GM12875 (cell line): ENCODE measurements around the gene DNAJC9.
A peak's percentile ranks its signal among the peaks of the same experiment; 100 is the strongest.
"Not testable (repeated sequence)": the region's sequence is repeated elsewhere in the genome, so short reads cannot be mapped to it uniquely, and the experiment has no call there.

Source experiments
- H3K4me3 ChIP-seq: one replicate; pipeline ENCODE4 v1.5.1; 2011; ENCODE audit warnings: low read depth, low read length, control low read depth
- CTCF ChIP-seq: IDR thresholded peaks from 2 replicates; pipeline ENCODE4 v1.5.1; 2011; ENCODE audit warnings: low read depth, mild to moderate bottlenecking, control low read depth, inconsistent platforms, low read length, moderate library complexity, borderline replicate concordance; ENCODE audit not compliant: insufficient read depth

Gene DNAJC9

GRCh38 chr10:73263693-73264347 lies 16.8 kb upstream of the DNAJC9 start:
- H3K4me3 ChIP-seq = no peak overlapping the region
- no peak for TF ChIP-seq CTCF

GRCh38 chr10:73262880-73263555 lies 16.0 kb upstream of the DNAJC9 start:
- no peak for TF ChIP-seq CTCF
- H3K4me3 ChIP-seq = no peak overlapping the region

GRCh38 chr10:73262105-73262730 lies 15.2 kb upstream of the DNAJC9 start:
- H3K4me3 ChIP-seq = no peak overlapping the region
- TF ChIP-seq CTCF = no peak

DNA sequence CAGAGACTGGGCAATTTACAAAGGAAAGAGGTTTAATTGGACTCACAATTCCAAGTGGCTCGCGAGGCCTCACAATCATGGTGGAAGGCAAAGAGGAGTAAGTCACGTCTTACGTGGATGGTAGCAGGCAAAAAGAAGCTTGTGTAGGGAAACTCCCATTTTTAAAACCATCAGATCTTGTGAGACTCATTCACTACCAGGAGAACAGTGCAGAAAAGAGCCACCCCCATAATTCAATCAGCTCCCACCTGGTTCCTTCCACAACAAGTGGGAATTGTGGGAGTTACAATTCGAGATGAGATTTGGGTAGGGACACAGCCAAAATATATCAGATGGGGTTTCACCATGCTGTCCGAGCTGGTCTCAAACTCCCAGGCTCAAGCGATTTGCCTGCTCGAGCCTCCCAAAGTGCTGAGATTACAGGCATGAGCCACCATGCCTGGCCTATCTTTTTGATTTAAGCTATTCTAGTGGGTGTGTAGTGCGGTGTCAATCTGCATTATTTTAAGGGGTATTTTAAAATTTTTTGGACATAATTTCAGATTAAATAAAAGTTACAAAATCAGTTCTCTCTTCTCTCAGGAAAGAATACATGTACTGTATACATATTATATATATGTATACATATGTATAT lies 14.4 kb upstream of the DNAJC9 start:
- TF ChIP-seq CTCF = no peak

DNA sequence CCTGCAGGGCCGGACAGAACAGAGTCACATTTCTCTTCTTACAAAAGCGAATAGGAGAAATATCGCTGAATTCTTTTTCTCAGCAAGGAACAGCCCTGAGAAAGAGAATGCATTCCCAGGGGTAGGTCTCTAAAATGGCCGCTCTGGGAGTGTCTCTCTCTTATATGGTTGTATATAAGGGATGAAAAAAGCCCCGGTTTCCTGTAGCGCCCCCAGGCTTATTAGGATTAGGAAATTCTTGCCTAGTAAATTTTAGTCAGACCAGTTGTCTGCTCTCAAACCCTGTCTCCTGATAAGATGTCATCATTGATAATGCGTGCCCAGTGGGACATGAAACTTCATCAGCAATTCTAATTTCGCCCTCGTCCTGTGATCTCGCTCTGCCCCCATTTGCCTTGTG lies 11.6 kb upstream of the DNAJC9 start:
- H3K4me3 ChIP-seq = not testable (repeated sequence)

More for the DNA sequence above, 14.4 kb upstream of the DNAJC9 start:
- H3K4me3 ChIP-seq = no peak overlapping the region

DNA sequence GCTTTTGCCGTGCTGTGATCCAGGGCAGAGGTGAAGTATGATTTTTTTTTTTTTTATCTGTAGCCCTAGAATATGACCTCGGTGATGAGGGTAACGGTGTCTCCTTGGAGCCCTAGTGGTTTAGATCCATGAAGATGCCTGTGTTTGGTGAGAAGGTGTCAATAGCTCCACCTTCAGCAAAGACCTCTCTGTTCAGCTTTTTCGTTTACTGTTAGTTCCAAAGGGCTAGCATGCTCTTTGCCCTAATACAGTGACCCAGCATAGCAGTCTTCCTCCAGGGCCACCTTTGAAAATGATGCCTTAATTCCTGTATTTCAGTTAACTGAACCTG lies 6.1 kb upstream of the DNAJC9 start:
- no peak for TF ChIP-seq CTCF
- H3K4me3 ChIP-seq = peak overlapping the region; percentile 80

DNA sequence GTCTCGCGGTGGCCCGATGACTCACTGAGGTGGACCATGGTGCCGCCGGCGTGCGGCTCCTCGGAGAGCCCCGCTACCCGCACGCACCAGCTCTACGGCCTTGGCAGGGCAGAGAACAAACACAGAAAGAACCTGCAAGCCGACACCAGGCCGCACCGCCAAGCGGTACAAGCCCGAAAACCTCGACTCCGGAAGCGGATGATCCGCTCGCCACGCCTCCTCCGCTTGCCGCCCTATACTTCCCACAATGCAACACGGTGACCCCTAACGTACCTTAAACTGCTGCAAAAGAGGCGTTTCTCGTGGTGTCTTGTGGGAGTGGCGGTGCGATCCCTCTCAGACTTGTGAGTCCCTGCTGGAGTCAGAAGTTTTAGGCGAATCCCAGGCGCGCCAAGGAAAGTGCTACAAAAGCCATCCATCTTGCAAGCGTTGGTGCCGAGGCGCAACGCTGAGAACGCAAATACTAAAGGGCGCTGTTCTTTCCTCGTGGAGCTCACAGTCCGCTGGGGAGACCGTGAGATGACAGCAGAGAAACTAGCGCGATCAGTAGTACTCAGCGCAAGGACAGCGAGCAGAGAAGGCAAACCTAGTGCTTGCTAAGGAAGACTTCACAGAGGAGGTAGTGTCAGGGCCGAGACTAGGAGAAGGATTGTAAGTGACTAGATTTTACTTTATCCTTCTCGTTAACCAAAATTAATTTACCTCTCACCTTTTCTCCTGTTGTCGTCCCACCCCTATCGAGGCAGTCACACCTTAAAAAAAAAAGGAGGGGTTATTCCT lies 5.6 kb upstream of the DNAJC9 start, which contains the start of gene MRPS16:
TSS of gene MRPS16 (minus strand) at position 200 of the 780 bp plus-strand sequence. CDS start at position 38, 162 bp downstream.
- H3K4me3 ChIP-seq = peak within 1 kb of the TSS; percentile 80
- TF ChIP-seq CTCF = no peak
